AG10803 (cell line): Measurements from ENCODE around the gene TUBB4B.
A peak's percentile ranks its signal among the peaks of the same experiment; 100 is the strongest.

Source experiments
- DNase-seq: peaks from one replicate; pipeline ENCODE4 v3.0.0; 2010; ENCODE audit warnings: low read depth
- H3K4me3 ChIP-seq: 2 replicates; pipeline ENCODE4 v1.5.1; 2011; ENCODE audit warnings: mild to moderate bottlenecking, low read length, control low read depth
- CTCF ChIP-seq: conservative IDR thresholded peaks from 2 replicates; pipeline ENCODE4 v1.5.1; 2011; ENCODE audit warnings: mild to moderate bottlenecking, low read length, control low read depth, inconsistent platforms

TUBB4B gene

GRCh38 chr9:137195525-137196220 lies 45.4 kb upstream of the TUBB4B start:
- no peak overlapping the region for H3K4me3 ChIP-seq

GRCh38 chr9:137198051-137198901 lies 42.8 kb upstream of the TUBB4B start:
- no peak for TF ChIP-seq CTCF
- no peak for DNase-seq
- peak overlapping the region; percentile 52 for H3K4me3 ChIP-seq

More at GRCh38 chr9:137195525-137196220, 45.4 kb upstream of the TUBB4B start:
- no peak for DNase-seq
- no peak for TF ChIP-seq CTCF

GRCh38 chr9:137198902-137199283 lies 42.2 kb upstream of the TUBB4B start:
- peak overlapping the region; percentile 52 for H3K4me3 ChIP-seq
- TF ChIP-seq CTCF: no peak
- no peak for DNase-seq

- TF ChIP-seq CTCF: no peak
- peak overlapping the region; percentile 52 for H3K4me3 ChIP-seq
- DNase-seq: no peak
Observed at GRCh38 chr9:137199411-137200121, 41.5 kb upstream of the TUBB4B start.

GRCh38 chr9:137200311-137201204 lies 40.5 kb upstream of the TUBB4B start, which contains the start of gene TPRN:
Gene TPRN (minus strand): TSS chr9:137200741. CDS start chr9:137200711, 30 bp downstream.
- no peak for TF ChIP-seq CTCF
- peak; percentile 98 for DNase-seq
- peak within 1 kb of the TSS; percentile 76 for H3K4me3 ChIP-seq

GRCh38 chr9:137201205-137201868 lies 39.8 kb upstream of the TUBB4B start:
- DNase-seq: no peak
- peak overlapping the region; percentile 76 for H3K4me3 ChIP-seq
- no peak for TF ChIP-seq CTCF
